AG10803 (cell line): ENCODE results near the gene COG3.
"Not testable (repeated sequence)": the region's sequence is repeated elsewhere in the genome, so short reads cannot be mapped to it uniquely, and the experiment has no call there.

ENCODE experiments used
- DNase-seq: peaks from one replicate; pipeline ENCODE4 v3.0.0; 2010; ENCODE audit warnings: low read depth
- H3K4me3 ChIP-seq: 2 replicates; pipeline ENCODE4 v1.5.1; 2011; ENCODE audit warnings: mild to moderate bottlenecking, low read length, control low read depth
- TF ChIP-seq, protein P1 (sequence below): conservative IDR thresholded peaks from 2 replicates; pipeline ENCODE4 v1.5.1; 2011; ENCODE audit warnings: mild to moderate bottlenecking, low read length, control low read depth, inconsistent platforms

Gene COG3

DNA sequence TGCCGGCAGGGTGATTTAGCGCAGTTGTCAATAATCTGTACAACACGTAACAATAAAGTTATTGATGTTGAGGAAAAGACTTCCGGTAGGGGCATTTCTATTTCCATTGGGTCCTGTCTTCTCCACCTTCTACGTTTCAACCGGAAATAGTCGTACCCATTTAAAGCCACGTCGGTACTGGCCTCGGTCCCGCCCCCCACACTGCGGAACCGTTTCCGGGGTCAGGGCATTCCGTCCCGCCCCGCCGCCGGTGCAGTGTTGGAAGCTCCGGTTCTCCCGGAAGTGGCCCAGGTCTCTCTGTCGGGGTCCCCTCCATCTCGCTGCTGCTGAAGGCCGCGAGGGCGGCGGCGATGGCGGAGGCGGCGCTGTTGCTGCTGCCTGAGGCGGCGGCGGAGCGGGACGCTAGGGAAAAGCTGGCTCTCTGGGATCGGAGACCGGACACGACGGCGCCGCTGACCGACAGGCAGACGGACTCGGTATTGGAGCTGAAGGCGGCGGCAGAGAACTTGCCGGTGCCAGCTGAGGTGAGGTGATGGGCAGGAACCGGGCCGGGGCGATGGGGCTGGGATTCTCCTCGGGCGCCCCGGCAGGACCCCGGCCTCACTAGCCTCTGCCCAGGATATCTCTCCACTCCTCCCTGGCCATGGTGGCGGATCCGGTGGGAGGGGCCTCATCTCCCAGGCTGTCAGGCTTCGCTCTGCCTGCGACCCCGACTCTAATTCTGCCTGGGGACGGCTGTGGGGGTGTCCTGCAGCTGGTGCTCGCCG is at the start of gene COG3:
Gene COG3, plus strand, starts transcription at position 253 of the 767 bp plus-strand sequence. Its CDS starts 98 bp downstream, at position 351.
- DNase-seq: peak; percentile 97
- peak within 1 kb of the TSS; percentile 79 for H3K4me3 ChIP-seq
- TF ChIP-seq, protein P1, sequence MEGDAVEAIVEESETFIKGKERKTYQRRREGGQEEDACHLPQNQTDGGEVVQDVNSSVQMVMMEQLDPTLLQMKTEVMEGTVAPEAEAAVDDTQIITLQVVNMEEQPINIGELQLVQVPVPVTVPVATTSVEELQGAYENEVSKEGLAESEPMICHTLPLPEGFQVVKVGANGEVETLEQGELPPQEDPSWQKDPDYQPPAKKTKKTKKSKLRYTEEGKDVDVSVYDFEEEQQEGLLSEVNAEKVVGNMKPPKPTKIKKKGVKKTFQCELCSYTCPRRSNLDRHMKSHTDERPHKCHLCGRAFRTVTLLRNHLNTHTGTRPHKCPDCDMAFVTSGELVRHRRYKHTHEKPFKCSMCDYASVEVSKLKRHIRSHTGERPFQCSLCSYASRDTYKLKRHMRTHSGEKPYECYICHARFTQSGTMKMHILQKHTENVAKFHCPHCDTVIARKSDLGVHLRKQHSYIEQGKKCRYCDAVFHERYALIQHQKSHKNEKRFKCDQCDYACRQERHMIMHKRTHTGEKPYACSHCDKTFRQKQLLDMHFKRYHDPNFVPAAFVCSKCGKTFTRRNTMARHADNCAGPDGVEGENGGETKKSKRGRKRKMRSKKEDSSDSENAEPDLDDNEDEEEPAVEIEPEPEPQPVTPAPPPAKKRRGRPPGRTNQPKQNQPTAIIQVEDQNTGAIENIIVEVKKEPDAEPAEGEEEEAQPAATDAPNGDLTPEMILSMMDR: peak; percentile 49; the same call in 1 of the 2 replicates

DNA sequence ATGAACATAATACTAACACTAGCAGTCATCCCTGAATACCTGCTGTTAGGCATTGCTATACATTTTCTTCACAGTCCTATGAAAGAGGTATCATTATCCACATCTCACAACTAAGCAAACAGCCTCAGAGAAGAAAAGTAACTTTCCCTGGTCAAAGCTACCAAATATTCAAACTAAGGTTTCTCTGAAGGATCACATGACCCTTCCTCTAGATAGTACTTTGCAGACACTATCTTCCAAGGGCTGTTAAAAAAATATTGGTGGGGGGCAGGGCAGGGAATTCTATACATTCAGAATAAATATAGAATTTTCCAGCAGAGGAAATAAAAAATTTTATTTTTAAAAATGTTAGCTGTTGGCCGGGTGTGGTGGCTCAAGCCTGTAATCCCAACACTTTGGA is 49.6 kb upstream of the COG3 start:
- TF ChIP-seq, protein P1: no peak
- DNase-seq: no peak
- H3K4me3 ChIP-seq: peak overlapping the region; percentile 47

GRCh38 chr13:45416516-45417128 is 48.1 kb upstream of the COG3 start:
- peak overlapping the region; percentile 86 for H3K4me3 ChIP-seq
- TF ChIP-seq, protein P1: no peak
- DNase-seq: no peak

GRCh38 chr13:45417790-45418534 is 46.8 kb upstream of the COG3 start, which contains the start of gene SLC25A30:
TSS of gene SLC25A30 (minus strand) at chr13:45418373. CDS start at chr13:45411425, 6,948 bp downstream.
- DNase-seq: peak; percentile 88
- TF ChIP-seq, protein P1: no peak
- H3K4me3 ChIP-seq: peak within 1 kb of the TSS; percentile 86

- not testable (repeated sequence) for H3K4me3 ChIP-seq, DNase-seq
Measured at GRCh38 chr13:45419389-45419788, 45.4 kb upstream of the COG3 start.

GRCh38 chr13:45419945-45420344 is 44.8 kb upstream of the COG3 start:
- TF ChIP-seq, protein P1: no peak
- DNase-seq: no peak
- no peak overlapping the region for H3K4me3 ChIP-seq

GRCh38 chr13:45422731-45423292 is 41.9 kb upstream of the COG3 start:
- TF ChIP-seq, protein P1: no peak
- no peak for DNase-seq
- no peak overlapping the region for H3K4me3 ChIP-seq

- not testable (repeated sequence) for DNase-seq
Measured at GRCh38 chr13:45426056-45426841, 38.5 kb upstream of the COG3 start.

More at GRCh38 chr13:45426056-45426841, 38.5 kb upstream of the COG3 start:
- not testable (repeated sequence) for H3K4me3 ChIP-seq
